Adrenal gland (tissue), 12 donors: Measurements from ENCODE around the gene HIVEP1. TPM values are rescaled to one million over a fixed set of nuclear protein-coding genes. Genes with fewer than 3 reads are reported as not detected.

Experiments used
- DNase-seq, 7 donors: peaks; one replicate each; pipeline ENCODE4 v3.0.0-alpha.2; 2019 to 2020
- H3K27ac ChIP-seq, 5 donors: fragments of 200-600 bp; sonication (generic) in 4 of 5; 1 replicate in 3 of 5; 2 replicates in 2 of 5; pipeline versions ENCODE4 v1.5.1 to v1.8.0; 2016 to 2020; ENCODE audit warnings: mild to moderate bottlenecking in 1 of 5
- H3K27me3 ChIP-seq: fragments of 200-600 bp; 2 replicates; pipeline ENCODE4 v1.8.0; 2021
- H3K36me3 ChIP-seq, 2 donors: fragments of 200-600 bp; replicated peaks in 1 of 2; 1 replicate in 1 of 2; 2 replicates in 1 of 2; pipeline versions ENCODE4 v1.5.1 to v1.8.0; 2018 to 2022
- H3K4me1 ChIP-seq, 2 donors: fragments of 200-600 bp; replicated peaks in 1 of 2; 1 replicate in 1 of 2; 2 replicates in 1 of 2; pipeline versions ENCODE4 v1.5.1 to v1.8.0; 2018 to 2021
- H3K4me3 ChIP-seq, 4 donors: fragments of 200-600 bp; sonication (generic) in 3 of 4; one replicate each; pipeline ENCODE4 v1.5.1; 2016 to 2018
- H3K9me3 ChIP-seq, 3 donors: fragments of 200-600 bp; sonication (generic) in 1 of 3; replicated peaks in 1 of 3; 1 replicate in 2 of 3; 2 replicates in 1 of 3; pipeline versions ENCODE4 v1.5.1 to v1.8.0; 2016 to 2021
- CTCF ChIP-seq, 6 experiments: fragments of 450-650 bp in 4 of 6; fragments of 200-600 bp in 2 of 6; sonication (generic) in 1 of 6; IDR thresholded peaks; 1 replicate in 5 of 6; 2 replicates in 1 of 6; pipeline versions ENCODE4 v1.5.1 to v1.8.0; 2016 to 2021; ENCODE audit warnings: antibody characterized with exemption in 6 of 6, mild to moderate bottlenecking in 2 of 6, moderate library complexity in 1 of 6
- POLR2A ChIP-seq, 2 donors: fragments of 450-650 bp; IDR thresholded peaks; one replicate each; pipeline ENCODE4 v1.6.1; 2017; ENCODE audit warnings: antibody characterized with exemption in 2 of 2, mild to moderate bottlenecking in 2 of 2, moderate library complexity in 1 of 2
- WGBS, 4 donors: extraction: QIAGEN DNeasy Blood & Tissue Kit in 2 of 4; methylation state at CpG; one replicate each; pipeline versions ENCODE4 v1.1.5 to v1.1.7; 2013 to 2017; 5-methylcytosine and 5-hydroxymethylcytosine counted together
- intact Hi-C, 2 donors: fragments of 100-400 bp; cut with DNase I; formaldehyde crosslinking; loops; one replicate each; pipeline versions ENCODE4 v1.14.1 to v1.15.0; 2022 to 2023
- polyA plus RNA-seq, 3 donors: library from polyadenylated mRNA; stranded (reverse); fragments of 200-250 nt in 2 of 3; fragments of 350-450 nt in 1 of 3; fragmentation: Illumina TruSeq in 1 of 3; extraction: RNeasy Lipid Tissue Mini Kit (QIAGEN cat#74804) in 1 of 3; gene quantifications; one replicate each; pipeline ENCODE4 v1.2.3, GENCODE V29; 2013 to 2014
- total RNA-seq, 9 donors: library from RNA; depleted of rRNA in 4 of 9; stranded (reverse); fragments of >200 nt in 4 of 9; fragments of 120-200 nt in 1 of 9; fragmentation: NEBNext Ultra II Directional in 1 of 9; extraction: Animal tissue kit (Norgen Biotek cat#: 25700) in 1 of 9; gene quantifications; one replicate each; pipeline versions ENCODE4 v1.1.0 to v1.2.4, GENCODE V29; 2013 to 2023
- donor health status: healthy with polysubstance abuse.
- donor health status: Bipolar disorder and iron deficiency.
- donor health status: DM: yes; HTN: yes; CAD: no.
- donor health status: DM: no; HTN: no; CAD: no.
- donor health status: DM: no; HTN: no; CAD: no.
- donor health status: DM: yes; HTN: yes; CAD: no.

Gene HIVEP1
- total and polyA plus RNA-seq, 12 donors = 3.6 to 22.3 (median 11.9) TPM

GRCh38 chr6:12096342-12096741, 84.2 kb downstream of the HIVEP1 start:
- H3K4me1 ChIP-seq = no peaks in the 10 kb centered on the region
- 94 to 98% (median 95%) methylated on average over 3 of the region's 3 CpGs for WGBS, 4 donors
- no peak overlapping the region for H3K27ac ChIP-seq
- H3K9me3 ChIP-seq = no peaks in the 10 kb centered on the region
- no peaks in the 10 kb centered on the region for H3K36me3 ChIP-seq
- no peak for DNase-seq
- intact Hi-C loops = no loop called here
- no peak overlapping the region for H3K4me3 ChIP-seq
- TF ChIP-seq CTCF (IDR thresholded peaks at IDR 0.05) = no peak
- TF ChIP-seq POLR2A (IDR thresholded peaks at IDR 0.05) = no peak
- no peaks in the 10 kb centered on the region for H3K27me3 ChIP-seq

- intact Hi-C loops = no loop called here
- no peak for DNase-seq
- TF ChIP-seq CTCF (IDR thresholded peaks at IDR 0.05) = no peak
- no peak for TF ChIP-seq POLR2A (IDR thresholded peaks at IDR 0.05)
- no peaks in the 10 kb centered on the region for H3K4me1 ChIP-seq
- H3K36me3 ChIP-seq = no peaks in the 10 kb centered on the region
- H3K27me3 ChIP-seq = no peaks in the 10 kb centered on the region
- H3K4me3 ChIP-seq = no peak overlapping the region
- H3K9me3 ChIP-seq = no peaks in the 10 kb centered on the region
- H3K27ac ChIP-seq = no peak overlapping the region
These were observed 85.7 kb downstream of the HIVEP1 start for GRCh38 chr6:12097791-12098190.

- H3K36me3 ChIP-seq = no peaks in the 10 kb centered on the region
- H3K9me3 ChIP-seq = no peaks in the 10 kb centered on the region
- TF ChIP-seq CTCF (IDR thresholded peaks at IDR 0.05) (no peak), POLR2A (IDR thresholded peaks at IDR 0.05) (no peak)
- DNase-seq = no peak
- no peaks in the 10 kb centered on the region for H3K4me1 ChIP-seq
- intact Hi-C loops = no loop called here
- no peak overlapping the region for H3K4me3 ChIP-seq
- no peaks in the 10 kb centered on the region for H3K27me3 ChIP-seq
- H3K27ac ChIP-seq = no peak overlapping the region
- 72 to 88% (median 84%) methylated on average over 4 of the region's 4 CpGs for WGBS, 4 donors
These were observed 87.7 kb downstream of the HIVEP1 start for GRCh38 chr6:12099623-12100338.

- no peak overlapping the region for H3K4me3 ChIP-seq
- H3K9me3 ChIP-seq = no peaks in the 10 kb centered on the region
- H3K27ac ChIP-seq = no peak overlapping the region
- no peak for TF ChIP-seq POLR2A (IDR thresholded peaks at IDR 0.05)
- TF ChIP-seq CTCF (IDR thresholded peaks at IDR 0.05) = no peak
- DNase-seq = no peak
- intact Hi-C loops = no loop called here
- H3K36me3 ChIP-seq = no peaks in the 10 kb centered on the region
- H3K4me1 ChIP-seq = no peaks in the 10 kb centered on the region
- H3K27me3 ChIP-seq = no peaks in the 10 kb centered on the region
These were observed 88.9 kb downstream of the HIVEP1 start for GRCh38 chr6:12101048-12101447.
